Measurements from ENCODE around the gene LLGL2.
"Not testable (repeated sequence)": the region's sequence is repeated elsewhere in the genome, so short reads cannot be mapped to it uniquely, and the experiment has no call there.

The LLGL2 gene

DNA sequence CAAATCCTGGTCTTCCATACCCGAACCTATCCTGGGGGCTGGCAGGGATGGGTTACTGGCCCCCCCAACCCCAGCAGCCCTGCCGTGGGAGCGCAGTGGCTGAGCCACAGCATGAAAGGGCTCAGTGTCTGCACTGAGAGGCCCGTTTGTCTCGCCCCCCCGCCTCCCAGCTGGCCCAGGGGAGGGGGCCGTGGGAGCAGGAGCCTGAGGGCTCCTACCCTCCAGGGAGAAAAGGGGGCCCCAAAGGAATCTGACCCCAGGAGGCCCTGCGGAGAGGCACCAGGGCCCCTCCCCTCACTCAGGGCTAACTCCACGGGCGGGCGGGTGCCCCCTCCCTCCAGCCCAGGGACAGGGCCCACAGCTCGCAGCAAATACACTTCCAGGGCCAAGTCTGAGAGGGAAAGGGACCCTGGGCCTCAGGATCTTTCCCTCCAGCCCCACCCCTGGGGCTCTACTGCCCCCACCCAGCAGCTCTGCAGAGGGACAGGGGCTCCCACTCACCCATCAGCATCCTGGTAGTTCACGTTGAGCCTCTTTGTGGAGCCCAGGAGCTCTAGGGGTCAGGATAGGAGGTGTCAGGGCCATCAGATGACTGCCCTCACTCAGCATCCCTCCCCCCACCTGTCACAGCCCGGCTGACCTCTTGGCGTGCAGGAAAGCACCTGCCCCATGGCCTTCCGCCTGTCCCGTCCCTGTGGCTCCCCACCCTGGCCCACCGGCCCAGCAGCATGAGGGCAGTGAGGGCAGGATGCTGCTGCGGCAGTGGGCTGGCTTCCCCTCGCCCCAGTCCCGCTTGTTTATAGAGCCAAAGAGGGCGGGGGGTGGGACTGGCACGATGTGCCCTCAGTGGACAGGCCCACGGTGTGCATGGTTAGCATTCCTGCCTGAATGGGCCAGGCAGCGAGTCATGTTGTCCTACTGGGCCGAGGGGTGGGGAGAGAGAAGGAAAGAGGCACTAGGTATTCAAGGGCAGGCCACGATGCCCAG, 17.5 kb upstream of the LLGL2 start:
- no peak for DNase-seq (ENCODE audit: low spot score)

- no peak for DNase-seq (ENCODE audit: low spot score)
These were observed 16.6 kb upstream of the LLGL2 start for GRCh38 chr17:75508931-75509361.

DNA sequence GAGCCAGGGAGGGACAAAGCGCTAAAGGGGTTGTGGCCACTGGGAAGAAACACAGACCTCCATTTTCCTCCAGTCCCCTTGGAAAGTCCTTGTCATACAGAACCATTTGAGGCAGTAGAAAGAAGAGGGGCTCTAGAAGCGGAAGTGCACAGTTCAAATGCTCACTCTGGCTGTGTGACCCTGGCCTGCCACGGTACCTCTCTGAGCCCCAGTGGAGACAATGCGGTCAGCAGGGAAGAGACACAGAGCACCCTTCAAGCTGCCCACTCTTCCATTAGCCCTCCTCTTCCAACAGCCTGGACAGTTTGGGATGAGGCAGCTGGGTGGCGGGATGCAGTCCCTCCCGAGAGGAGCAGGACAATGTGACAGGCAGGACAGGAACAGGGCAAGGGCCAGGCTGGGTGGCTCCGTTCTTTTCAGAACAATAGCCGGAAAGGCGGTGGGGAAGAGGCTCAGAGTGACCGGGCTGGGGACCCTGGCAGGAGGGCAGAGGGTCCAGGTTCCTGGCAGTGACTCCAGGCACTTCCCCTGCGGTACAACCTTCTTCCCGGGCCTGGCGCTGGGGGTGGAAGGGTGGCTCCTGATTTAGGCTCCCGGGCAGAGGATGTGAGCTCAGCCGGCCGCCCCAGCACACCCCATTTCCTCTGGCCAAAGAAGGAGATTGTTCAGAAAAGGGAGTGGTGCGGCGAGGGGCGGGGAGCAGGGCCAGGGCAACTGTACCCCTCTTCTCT, 15.8 kb upstream of the LLGL2 start:
- DNase-seq (ENCODE audit: low spot score): no peak

- no peak for DNase-seq (ENCODE audit: low spot score)
These were observed 14.3 kb upstream of the LLGL2 start for GRCh38 chr17:75511270-75511609.

DNA sequence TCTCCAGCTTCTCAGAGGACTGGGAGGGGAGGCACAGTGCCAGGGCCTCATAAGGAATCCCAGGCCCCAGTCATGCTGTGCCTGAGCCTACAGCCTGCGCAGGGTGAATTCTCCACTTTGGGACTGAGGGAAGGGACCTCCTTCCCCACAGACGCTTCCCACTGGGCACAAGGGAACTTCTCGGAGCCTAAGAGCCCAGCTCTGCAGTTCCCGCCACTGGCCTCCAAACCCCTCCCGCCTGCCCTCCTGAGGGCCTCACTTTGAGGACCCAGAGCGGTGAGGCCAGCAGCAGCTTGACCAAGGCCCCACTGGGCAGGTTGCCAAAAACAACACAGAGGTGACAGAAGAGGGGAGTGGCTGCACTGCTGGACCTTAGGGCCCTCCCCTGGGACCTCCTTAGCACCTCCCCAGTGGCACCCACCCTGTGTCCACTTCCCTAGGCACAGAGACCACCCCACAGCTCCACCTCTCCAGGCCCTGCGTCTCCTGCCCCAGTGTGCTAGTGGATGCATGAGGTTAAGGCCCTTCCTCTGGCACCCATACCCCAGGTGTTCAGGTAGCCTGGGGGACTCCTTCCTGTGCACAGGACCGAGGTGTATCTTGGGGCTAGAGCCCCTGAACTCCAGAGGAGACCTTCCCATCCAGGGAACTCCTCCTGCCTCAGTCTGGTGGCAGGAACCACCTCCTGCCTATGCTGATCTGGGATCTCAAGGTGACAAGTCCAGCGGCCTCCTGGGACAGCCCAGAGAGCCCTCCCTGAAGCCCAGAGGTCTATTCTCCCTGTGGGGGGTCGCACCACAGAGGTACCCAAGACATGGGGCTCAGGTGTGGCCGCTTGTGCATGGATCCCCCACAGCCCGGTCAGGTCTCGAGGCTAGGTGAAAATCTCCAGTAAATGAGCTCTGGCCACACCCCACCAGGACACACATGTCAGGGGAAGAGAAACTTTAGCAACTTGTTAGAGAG, 13.6 kb upstream of the LLGL2 start:
- no peak for DNase-seq (ENCODE audit: low spot score)

- DNase-seq (ENCODE audit: low spot score): peak; percentile 53
These were observed 12.4 kb upstream of the LLGL2 start for GRCh38 chr17:75512926-75513640.

DNA sequence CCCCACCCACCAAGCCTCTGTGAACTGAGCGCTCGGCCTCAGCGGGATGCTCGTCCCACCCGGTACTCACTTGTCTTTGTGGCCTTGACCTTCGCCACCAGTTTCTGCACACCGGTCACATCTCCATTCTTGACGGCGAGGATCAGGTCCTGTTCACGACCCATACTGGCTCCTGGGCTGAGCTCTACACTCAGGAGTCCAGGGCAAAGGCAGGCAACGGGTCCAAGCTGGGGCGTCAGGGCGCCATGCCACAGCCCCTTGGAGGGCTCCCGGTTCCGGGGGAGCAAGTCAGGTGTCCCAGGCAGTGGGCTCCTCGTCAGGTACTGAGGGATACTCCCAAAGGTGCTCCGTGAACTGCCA, 11.9 kb upstream of the LLGL2 start:
- DNase-seq (ENCODE audit: low spot score): no peak

DNA sequence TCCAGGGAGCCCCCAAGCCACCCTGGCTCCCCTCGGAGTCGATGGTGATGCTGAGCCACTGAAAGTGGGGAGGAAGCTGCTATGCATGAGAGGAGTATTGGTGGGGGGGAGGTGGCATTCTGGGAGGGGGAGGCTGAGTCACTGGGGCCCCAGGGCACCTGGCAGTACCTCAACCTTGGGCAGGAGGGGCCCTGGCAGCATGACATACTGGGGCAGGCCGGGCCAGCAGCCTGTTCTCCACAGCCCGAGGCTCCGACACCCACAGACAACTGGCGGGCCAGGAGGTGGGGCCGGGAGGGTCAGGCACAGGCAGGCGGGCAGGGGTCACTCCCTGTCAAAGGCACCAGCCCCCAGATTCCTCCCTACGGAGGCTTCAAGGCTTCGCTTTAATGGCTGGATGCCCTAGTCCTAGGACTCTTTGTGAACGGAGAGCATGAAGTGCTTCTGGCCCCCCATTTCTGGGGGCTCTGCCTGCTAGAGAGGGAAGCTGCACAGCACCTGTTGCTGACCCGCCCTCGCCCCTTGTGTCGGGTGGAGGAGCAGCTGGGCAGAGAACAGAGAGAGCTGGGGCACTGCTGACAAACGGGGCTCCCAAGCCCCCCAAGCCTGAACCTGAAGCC, 11.1 kb upstream of the LLGL2 start:
- DNase-seq (ENCODE audit: low spot score): peak; percentile 11

DNA sequence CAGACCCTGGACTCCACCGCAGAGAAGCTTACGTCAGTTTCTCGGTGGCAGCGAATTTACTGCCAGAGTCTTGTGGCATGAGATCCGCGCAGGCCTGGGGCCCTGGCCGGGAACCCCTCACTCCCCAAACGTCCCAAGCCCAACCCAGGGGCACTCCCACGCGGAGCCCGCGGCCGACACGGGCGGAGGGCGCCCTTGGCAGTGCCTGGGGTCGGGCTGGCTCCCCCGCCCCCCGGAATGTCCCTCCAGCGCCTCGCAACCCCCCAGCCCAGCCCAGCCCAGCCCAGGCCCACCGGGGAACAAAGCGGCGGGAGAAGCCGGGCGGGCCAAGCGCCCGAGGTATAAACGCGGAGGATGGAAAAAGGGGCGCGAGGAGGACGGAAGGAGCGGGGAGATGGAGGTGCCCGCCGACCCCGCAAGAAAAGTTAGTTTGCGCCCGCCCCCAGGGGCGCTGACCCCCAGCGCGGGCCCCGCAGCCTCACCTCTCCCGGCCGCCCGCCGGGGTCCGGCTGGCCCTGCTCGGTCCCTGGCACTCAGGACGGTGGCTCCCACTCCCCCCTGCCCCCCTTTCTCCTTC, 10.5 kb upstream of the LLGL2 start:
- DNase-seq (ENCODE audit: low spot score): peak; percentile 40

GRCh38 chr17:75515496-75516254, 9.8 kb upstream of the LLGL2 start, which contains the start of gene CASKIN2:
Gene CASKIN2 (minus strand): TSS chr17:75515537. CDS start chr17:75513804, 1,733 bp downstream.
- peak; percentile 91 for DNase-seq (ENCODE audit: low spot score)

- DNase-seq (ENCODE audit: low spot score): peak; percentile 90
These were observed 9.3 kb upstream of the LLGL2 start, which contains the start of gene TSEN54 for GRCh38 chr17:75516255-75516618. Gene TSEN54 (plus strand): TSS chr17:75516528. CDS start chr17:75516561, 33 bp downstream.

DNA sequence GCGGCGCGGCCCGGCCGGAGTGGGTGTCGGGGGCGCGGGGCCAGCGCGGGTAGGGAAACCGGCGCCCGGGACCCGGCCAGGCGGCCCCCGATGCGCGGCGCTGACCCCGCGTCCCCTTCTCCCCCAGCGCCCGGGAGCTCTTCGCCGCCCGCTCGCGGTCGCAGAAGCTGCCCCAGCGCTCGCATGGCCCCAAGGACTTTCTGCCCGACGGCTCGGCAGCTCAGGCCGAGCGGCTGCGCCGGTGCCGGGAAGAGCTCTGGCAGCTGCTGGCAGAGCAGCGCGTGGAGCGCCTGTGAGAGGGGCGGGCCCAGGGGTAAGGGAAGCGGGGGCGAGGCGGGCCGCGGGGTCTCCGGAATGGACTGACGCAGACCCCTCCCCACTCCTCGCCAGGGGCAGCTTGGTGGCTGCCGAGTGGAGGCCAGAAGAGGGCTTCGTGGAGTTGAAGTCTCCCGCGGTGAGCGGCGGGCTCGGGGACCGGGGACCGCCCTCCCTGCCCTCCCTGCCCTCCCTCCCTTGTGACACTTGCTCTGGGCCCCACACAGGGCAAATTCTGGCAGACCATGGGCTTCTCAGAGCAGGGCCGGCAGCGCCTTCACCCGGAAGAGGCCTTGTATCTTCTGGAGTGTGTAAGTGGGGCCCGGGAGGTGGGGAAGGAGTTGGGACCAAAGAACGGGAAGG, 8.7 kb upstream of the LLGL2 start:
- peak; percentile 61 for DNase-seq (ENCODE audit: low spot score)

- peak; percentile 40 for DNase-seq (ENCODE audit: low spot score)
These were observed 8.1 kb upstream of the LLGL2 start for GRCh38 chr17:75517297-75517865.

DNA sequence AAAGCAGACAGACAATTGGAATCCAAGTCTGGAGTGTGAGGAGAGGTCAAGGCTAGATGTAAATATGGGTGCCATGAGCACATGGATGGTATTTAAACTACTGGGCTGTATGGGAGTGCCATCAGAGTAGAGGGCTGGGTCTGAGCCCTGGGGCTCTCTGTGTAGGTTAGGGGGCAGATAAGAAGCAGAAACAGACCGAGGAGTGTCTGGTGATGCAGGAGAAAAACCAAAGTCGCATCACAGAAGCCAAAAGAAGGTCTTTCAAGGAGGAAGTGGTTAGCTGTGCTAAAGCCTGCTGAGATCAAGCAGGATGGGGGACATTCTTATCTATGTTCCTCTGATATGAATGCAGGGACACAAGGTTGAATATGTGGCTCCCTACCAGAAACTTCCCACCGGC, 7.3 kb upstream of the LLGL2 start:
- DNase-seq (ENCODE audit: low spot score): no peak

- DNase-seq (ENCODE audit: low spot score): no peak
These were observed 6.4 kb upstream of the LLGL2 start for GRCh38 chr17:75518983-75519537.

GRCh38 chr17:75520413-75520812, 5.1 kb upstream of the LLGL2 start:
- not testable (repeated sequence) for DNase-seq (ENCODE audit: low spot score)

DNA sequence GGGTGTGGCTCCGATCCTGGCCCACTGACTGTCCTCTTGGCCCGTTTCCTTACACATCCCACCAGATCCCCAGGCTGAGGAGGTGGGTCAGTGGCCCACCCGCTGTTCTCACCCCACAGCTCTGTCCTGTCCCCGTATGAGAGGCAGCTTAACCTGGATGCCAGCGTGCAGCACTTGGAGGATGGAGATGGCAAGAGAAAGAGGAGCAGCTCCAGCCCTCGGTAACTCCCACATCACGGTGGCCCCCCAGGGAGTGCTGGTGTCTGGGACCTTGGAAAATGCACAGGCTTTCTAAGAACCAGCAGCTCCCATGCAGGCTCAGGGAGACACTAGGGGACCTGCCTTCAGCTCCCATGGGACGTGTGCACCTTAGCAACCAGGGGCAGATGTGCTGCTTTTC, 4.2 kb upstream of the LLGL2 start:
- no peak for DNase-seq (ENCODE audit: low spot score)

Measured in RKO (cell line).